Subcutaneous adipose tissue (tissue), 4 donors: ENCODE data around the gene EIF3A. TPM values are rescaled to one million over a fixed set of nuclear protein-coding genes. Genes with fewer than 3 reads are reported as not detected.

Source experiments
- total RNA-seq, 4 donors: library from RNA; depleted of rRNA; stranded (reverse); fragments of >200 nt; gene quantifications; one replicate each; pipeline ENCODE4 v1.1.0, GENCODE V29; 2016
- TF ChIP-seq, protein P1 (sequence below): fragments of 450-650 bp; IDR thresholded peaks from one replicate; pipeline ENCODE4 v1.5.1; 2016; ENCODE audit warnings: low read depth, mild to moderate bottlenecking, control low read depth, antibody characterized with exemption, moderate library complexity

Gene EIF3A
- total RNA-seq, 4 donors from 2014 or later = 129 to 174 (median 157) TPM

DNA sequence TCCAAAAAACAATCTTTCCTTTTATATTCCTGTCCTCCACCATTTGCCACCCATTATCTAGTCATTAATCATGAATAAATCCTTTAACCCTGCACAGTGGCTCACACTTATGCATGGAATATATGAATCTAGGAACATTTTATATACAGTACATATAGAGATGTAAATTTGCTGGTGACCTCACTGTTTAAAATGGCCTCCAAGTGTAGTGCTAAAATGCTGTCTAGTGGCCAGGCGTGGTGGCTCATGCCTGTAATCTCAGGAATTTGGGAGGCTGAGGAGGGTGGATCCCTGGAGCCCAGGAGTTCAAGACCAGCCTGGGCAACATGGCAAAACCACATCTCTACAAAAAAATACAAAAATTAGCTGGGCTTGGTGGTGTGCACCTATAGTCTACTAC is 41.5 kb downstream of the EIF3A start:
- TF ChIP-seq, protein P1, sequence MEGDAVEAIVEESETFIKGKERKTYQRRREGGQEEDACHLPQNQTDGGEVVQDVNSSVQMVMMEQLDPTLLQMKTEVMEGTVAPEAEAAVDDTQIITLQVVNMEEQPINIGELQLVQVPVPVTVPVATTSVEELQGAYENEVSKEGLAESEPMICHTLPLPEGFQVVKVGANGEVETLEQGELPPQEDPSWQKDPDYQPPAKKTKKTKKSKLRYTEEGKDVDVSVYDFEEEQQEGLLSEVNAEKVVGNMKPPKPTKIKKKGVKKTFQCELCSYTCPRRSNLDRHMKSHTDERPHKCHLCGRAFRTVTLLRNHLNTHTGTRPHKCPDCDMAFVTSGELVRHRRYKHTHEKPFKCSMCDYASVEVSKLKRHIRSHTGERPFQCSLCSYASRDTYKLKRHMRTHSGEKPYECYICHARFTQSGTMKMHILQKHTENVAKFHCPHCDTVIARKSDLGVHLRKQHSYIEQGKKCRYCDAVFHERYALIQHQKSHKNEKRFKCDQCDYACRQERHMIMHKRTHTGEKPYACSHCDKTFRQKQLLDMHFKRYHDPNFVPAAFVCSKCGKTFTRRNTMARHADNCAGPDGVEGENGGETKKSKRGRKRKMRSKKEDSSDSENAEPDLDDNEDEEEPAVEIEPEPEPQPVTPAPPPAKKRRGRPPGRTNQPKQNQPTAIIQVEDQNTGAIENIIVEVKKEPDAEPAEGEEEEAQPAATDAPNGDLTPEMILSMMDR = no peak

DNA sequence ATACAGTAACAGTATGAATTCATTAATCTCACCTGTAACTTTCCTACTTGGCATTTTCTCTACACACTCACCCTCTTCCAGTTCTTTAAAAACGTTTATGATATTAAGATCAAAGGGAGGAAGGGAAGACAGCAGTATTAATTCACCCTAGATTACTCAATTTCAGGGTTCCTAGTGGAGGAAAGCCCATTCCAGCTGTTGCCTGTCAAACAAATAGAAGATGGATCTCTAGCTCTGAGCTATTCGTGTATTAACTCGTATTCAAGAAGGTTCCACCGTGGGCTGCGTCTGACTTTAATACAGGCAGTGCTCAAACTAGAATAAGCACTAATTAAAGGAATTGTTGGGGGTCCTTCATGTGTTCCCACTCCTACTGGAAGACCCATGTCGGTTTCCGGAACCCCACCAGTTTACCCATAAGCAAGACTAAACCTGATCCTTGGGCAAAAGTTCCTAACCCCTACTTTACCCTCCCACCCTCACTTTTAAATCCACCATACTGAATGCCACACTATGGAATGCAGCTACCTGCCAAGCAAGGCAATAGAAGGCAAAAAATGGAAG is 49.0 kb downstream of the EIF3A start:
- TF ChIP-seq, protein P1 = no peak

DNA sequence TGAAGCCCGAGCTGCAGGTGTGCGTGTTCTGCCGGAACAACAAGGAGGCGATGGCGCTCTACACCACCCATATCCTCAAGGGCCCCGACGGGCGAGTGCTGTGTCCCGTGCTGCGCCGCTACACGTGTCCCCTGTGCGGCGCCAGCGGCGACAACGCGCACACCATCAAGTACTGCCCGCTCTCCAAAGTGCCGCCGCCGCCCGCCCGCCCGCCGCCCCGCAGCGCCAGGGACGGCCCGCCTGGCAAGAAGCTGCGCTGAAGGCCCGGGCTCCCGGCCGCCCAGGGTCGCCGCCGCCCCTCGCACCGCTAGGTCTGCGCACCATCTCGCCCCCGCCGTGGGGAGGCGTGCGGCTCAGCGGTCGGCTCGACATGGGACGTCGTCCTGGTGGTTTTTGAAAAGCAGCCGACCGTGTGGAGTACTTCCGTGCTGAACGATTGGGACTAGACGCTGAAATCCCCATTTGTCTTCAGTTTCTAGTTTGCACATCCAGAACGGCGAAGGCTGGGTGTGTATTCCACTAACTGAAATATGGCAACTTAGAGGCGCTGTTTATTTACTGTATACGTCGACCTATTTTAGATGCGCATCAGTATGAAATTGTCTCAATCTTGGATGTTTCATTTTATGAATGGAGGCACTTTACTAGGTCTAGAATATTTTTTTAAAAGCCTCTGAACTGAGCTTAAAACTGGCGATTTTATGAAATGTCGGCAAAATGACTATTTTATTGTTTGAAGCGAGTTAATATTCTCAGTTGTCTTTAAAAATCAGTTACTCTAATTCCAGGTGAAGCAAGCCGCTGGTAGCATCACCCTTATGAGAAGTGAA is 50.0 kb downstream of the EIF3A start:
- TF ChIP-seq, protein P1 = no peak

DNA sequence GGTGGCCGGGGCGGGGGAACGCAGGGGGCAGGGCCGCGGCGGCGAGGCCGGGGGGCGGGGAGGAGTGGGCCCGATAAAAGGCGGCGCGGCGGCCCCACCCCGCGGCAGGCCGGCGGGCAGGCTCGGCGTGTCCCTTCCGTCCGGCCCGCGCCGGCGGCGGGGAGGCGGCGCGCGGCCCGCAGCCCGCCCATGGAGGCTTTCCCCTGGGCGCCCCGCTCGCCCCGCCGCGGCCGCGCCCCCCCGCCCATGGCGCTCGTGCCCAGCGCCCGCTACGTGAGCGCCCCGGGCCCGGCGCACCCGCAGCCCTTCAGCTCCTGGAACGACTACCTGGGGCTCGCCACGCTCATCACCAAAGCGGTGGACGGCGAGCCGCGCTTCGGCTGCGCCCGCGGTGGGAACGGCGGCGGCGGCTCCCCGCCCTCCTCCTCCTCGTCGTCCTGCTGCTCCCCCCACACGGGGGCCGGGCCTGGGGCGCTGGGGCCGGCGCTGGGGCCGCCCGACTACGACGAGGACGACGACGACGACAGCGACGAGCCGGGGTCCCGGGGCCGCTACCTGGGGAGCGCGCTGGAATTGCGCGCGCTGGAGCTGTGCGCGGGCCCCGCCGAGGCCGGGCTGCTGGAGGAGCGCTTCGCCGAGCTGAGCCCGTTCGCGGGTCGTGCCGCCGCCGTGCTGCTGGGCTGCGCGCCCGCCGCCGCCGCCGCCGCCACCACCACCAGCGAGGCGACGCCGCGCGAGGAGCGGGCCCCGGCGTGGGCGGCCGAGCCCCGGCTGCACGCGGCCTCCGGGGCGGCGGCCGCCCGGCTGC is 50.8 kb downstream of the EIF3A start, which contains the start of gene NANOS1:
Gene NANOS1, plus strand, starts transcription at position 102 of the 808 bp plus-strand sequence. Its CDS starts 88 bp downstream, at position 190.
- TF ChIP-seq, protein P1 = no peak

DNA sequence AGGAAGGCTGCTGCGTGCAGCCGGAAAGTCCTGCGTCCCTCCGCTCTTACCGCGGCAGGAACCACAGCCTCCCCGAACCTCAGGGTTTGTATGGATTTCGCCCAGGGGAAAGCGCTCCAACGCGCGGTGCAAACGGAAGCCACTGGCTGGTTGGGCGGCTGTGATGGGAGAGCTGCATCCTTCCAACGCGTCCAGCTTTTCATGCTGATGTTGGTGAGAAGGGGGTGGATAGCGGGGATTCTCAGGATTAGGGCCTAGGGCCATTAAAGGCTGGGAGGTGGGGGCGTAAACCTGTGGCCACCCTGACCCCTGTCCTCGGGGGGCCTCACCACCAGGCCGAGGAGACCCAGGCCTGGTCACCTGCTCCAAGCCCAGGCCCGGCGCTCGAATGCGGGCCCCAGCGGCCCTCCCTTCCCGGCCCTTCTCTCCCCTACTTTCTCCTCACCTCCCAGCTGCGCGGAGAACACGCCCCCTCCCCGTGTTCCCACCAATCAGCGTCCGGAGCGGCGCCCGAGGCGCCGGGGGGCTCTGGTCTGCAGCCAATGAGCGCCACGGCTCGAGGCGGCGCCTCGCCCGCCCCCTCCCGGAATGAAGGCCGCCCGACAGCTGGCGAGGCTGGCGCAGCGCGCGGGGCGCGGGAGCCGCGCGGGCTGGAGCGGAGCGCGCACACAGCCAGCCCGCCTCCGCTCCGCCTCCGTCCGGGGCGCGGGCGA is 51.6 kb downstream of the EIF3A start:
- TF ChIP-seq, protein P1 = no peak

DNA sequence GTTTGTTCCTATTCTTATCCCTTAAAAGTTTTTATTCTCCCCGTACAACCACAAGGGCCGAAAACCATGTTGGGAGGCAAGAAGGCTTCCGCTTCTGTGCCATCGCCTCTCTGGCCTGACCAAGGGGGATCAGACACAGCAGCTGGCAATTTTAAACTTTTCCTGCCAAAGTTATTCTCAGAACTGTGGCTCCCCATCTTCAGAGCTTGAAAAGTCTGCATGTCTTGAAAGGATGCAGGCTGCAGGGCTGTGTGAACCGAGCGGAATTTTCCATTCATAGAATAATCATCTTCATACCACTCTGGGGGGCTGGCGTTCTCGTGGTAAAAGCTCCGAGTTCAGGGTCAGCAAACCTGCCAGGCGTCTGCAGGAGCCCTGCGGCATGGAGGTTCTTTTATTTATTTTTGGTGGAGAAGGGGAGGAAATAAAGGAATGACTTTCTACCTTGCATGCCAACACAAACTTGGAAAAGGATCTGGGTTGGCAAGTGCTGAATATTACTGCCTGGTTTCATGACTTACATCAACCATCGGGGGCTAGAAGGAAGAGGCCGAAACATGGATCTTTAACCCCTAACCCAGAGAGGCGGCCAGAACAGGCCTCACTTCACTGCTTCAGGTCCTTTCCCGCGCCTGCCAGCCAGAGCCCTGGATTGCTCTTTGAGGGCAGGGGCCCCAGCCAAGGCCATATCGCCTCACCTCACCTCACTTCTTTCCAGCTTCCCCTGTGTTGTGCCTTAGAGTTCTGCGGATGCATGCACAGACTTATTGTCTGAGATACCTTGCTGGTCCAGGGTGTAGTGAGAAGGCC is 54.1 kb downstream of the EIF3A start:
- TF ChIP-seq, protein P1 = no peak
